OCI-LY3 (cell line): ENCODE results near the gene GRIK2.

Experiments
- CTCF ChIP-seq: fragments of 200-600, 300-600 bp; sonication (generic); IDR thresholded peaks from 2 replicates; pipeline ENCODE4 v1.5.1; 2014; ENCODE audit warnings: antibody characterized with exemption, low read length, low read depth
- EZH2phosphoT487 ChIP-seq: fragments of 200-600 bp; shearing (Covaris generic); IDR thresholded peaks from 2 replicates; pipeline ENCODE4 v1.6.1; 2018; ENCODE audit warnings: antibody characterized with exemption, mixed run types, low read depth

GRCh38 chr6:101650402-101651100 lies 257.0 kb downstream of the GRIK2 start:
- TF ChIP-seq EZH2phosphoT487, result no peak
- no peak for TF ChIP-seq CTCF
